Left ventricle myocardium inferior (tissue), 1 donor: Measurements from ENCODE around the gene A2M. TPM values are rescaled to one million over a fixed set of nuclear protein-coding genes. Genes with fewer than 3 reads are reported as not detected.

Source experiments
- DNase-seq: peaks from one replicate; pipeline ENCODE4 v3.0.0-alpha.2; 2020
- H3K27ac ChIP-seq: fragments of 200-600 bp; replicated peaks from 2 replicates; pipeline ENCODE4 v1.8.0; 2021
- H3K27me3 ChIP-seq: fragments of 200-600 bp; 2 replicates; pipeline ENCODE4 v1.8.0; 2021; ENCODE audit warnings: low read depth
- H3K36me3 ChIP-seq: fragments of 200-600 bp; 2 replicates; pipeline ENCODE4 v1.8.0; 2021
- H3K4me1 ChIP-seq: fragments of 200-600 bp; 2 replicates; pipeline ENCODE4 v1.8.0; 2021
- H3K4me3 ChIP-seq: fragments of 200-600 bp; 2 replicates; pipeline ENCODE4 v1.8.0; 2021; ENCODE audit warnings: mild to moderate bottlenecking, moderate library complexity
- H3K9me3 ChIP-seq: fragments of 200-600 bp; replicated peaks from 2 replicates; pipeline ENCODE4 v1.8.0; 2021
- CTCF ChIP-seq: fragments of 200-600 bp; IDR thresholded peaks from 2 replicates; pipeline ENCODE4 v1.8.0; 2021; ENCODE audit warnings: antibody characterized with exemption, mild to moderate bottlenecking, borderline replicate concordance
- intact Hi-C: fragments of 100-400 bp; cut with micrococcal nuclease; formaldehyde crosslinking; loops from one replicate; pipeline ENCODE4 v1.11.0; 2022
- total RNA-seq: library from RNA; stranded (reverse); fragmentation: NEBNext Ultra II Directional; extraction: Animal tissue kit (Norgen Biotek cat#: 25700); gene quantifications from one replicate; pipeline ENCODE4 v1.2.1, GENCODE V29; 2021
- donor health status: DM: no; HTN: yes; CAD: no; lungs with severe emphysema.

Gene A2M
- total RNA-seq, 1 donor from 2014 or later, result 502 TPM

GRCh38 chr12:9079082-9079481 lies 36.6 kb downstream of the A2M start:
- Histone ChIP-seq H3K36me3 (peaks cover 94% of the 10 kb centered on the region), H3K27me3 (no peaks in the 10 kb centered on the region), H3K4me1 (peaks cover 9% of the 10 kb centered on the region), H3K27ac (no peak overlapping the region), H3K4me3 (no peak overlapping the region), H3K9me3 (peaks cover 10% of the 10 kb centered on the region)
- intact Hi-C loops, result no loop called here
- no peak for DNase-seq
- no peak for TF ChIP-seq CTCF

DNA sequence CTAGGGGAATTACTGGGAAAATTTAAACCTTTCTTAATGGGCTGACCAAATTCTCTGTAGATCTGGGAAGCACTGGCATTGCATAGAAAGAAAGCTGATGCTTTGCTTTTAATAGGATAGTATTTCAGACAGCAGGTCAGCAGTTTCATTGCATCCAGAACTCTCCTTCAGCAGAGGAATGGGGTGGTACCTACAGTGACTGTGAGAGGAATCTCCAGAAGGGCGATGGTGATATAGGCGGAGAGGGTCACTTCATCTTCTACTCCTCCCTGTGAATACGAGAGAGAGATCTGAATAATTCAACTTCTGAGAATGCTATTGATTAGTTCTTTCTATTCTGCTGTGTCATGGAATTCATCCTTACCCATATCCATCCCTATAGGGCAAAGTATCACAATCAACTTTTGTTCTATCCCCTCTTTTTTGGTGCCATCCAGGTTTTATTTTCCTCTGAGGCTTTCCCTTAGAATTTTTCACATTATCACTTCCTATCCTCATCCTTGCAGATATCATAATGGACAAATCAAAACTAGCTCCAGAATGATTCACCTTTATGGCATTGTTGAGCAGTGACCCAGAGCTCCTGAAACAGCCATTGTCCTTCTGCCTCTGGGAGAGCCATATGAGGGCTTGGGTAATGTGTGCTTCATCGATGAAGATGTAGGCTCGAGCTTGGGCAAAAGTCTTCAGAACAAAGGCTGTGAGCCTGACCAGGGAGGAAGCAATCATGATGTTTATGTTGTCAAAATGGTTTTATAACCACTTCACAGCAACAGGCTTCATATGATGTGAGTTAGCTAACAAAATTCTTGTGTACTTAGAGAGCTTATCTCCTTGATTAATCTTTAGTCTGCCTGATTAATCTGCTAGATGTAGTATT lies 38.3 kb downstream of the A2M start:
- H3K36me3 ChIP-seq, result peaks cover 94% of the 10 kb centered on the region
- H3K4me1 ChIP-seq, result peaks cover 26% of the 10 kb centered on the region
- H3K27ac ChIP-seq, result no peak overlapping the region
- H3K9me3 ChIP-seq, result no peaks in the 10 kb centered on the region
- H3K27me3 ChIP-seq, result no peaks in the 10 kb centered on the region
- intact Hi-C loops, result no loop called here
- DNase-seq, result no peak
- TF ChIP-seq CTCF, result no peak
- H3K4me3 ChIP-seq, result no peak overlapping the region

GRCh38 chr12:9076733-9077132 lies 39.0 kb downstream of the A2M start:
- intact Hi-C loops, result no loop called here
- H3K9me3 ChIP-seq, result no peaks in the 10 kb centered on the region
- no peak overlapping the region for H3K27ac ChIP-seq
- DNase-seq, result no peak
- no peak for TF ChIP-seq CTCF
- no peaks in the 10 kb centered on the region for H3K27me3 ChIP-seq
- peaks cover 20% of the 10 kb centered on the region for H3K4me1 ChIP-seq
- H3K4me3 ChIP-seq, result no peak overlapping the region
- peaks cover 94% of the 10 kb centered on the region for H3K36me3 ChIP-seq

GRCh38 chr12:9075138-9075535 lies 40.6 kb downstream of the A2M start:
- H3K27me3 ChIP-seq, result no peaks in the 10 kb centered on the region
- DNase-seq, result no peak
- no peak overlapping the region for H3K4me3 ChIP-seq
- intact Hi-C loops, result no loop called here
- no peak overlapping the region for H3K27ac ChIP-seq
- peaks cover 18% of the 10 kb centered on the region for H3K4me1 ChIP-seq
- TF ChIP-seq CTCF, result no peak
- peaks cover 100% of the 10 kb centered on the region for H3K36me3 ChIP-seq
- no peaks in the 10 kb centered on the region for H3K9me3 ChIP-seq

DNA sequence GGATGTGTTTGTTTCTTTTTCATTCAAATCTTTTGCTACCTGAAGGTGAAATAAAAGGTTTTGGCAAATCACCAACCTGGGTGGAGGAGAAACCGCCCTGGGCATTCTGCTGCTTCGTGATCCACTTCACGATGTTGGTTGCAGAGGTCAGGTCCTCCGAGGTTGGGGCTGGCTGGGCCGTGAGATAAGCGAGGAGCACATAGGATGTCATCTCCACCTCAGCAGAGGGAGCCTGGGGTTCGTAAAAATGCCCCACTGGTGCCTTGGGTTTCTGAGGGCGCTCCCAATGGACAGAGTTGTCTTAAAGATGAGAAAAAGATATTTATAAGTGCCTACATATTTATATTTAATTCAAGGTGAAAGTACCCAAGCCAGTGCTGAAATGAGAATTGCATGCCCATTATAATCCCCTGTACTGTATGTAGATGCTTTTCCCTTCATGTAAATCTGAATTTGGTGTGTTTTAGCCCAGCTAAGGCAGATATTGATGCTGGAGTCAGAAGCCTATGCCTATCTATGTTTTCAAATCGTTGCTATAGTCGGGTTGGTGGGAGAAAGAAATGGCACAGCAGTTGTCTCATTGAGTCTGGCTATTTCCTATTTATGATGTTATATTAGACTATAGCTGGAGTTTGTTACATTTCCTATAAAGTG lies 41.1 kb downstream of the A2M start:
- Histone ChIP-seq H3K27ac (no peak overlapping the region), H3K9me3 (no peaks in the 10 kb centered on the region), H3K4me3 (no peak overlapping the region), H3K36me3 (peaks cover 100% of the 10 kb centered on the region), H3K27me3 (no peaks in the 10 kb centered on the region), H3K4me1 (peaks cover 18% of the 10 kb centered on the region)
- intact Hi-C loops, result no loop called here
- no peak for TF ChIP-seq CTCF
- no peak for DNase-seq
